ENCODE data around the gene TMEM200C. TPM values are rescaled to one million over a fixed set of nuclear protein-coding genes. Genes with fewer than 3 reads are reported as not detected.

Gene TMEM200C
- total RNA-seq, 1 donor, result under 0.01 TPM

- H3K9me3 ChIP-seq (ENCODE audit: low read depth, low read length), result no peaks in the 10 kb centered on the region
- no peak overlapping the region for H3K4me3 ChIP-seq (ENCODE audit: low read length)
- peaks cover 5% of the 10 kb centered on the region for H3K4me1 ChIP-seq (ENCODE audit: insufficient read depth, low read length)
- peaks cover 40% of the 10 kb centered on the region for H3K27me3 ChIP-seq (ENCODE audit: insufficient read depth, low read length)
These were observed 4.9 kb upstream of the TMEM200C start for GRCh38 chr18:5900262-5900661.

DNA sequence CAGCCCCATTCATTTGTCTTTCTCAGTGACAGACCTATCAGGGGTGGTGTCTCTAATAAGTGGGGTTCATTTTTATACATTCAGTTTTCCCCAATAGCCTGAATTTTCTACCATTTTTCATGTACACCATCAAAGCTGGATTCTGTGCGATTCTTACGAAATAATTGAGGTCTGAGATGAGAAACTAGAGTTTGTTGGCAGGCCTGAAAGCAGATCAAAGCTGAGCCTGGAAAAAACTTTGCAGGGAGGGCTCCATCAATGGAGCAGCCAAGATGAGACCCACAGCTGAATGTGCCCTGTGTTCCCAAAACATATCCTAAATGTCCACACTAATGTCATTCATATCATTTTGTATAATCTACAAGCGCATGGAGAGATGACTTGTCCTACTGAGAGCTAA is 4.5 kb upstream of the TMEM200C start:
- Histone ChIP-seq H3K4me3 (ENCODE audit: low read length) (no peak overlapping the region), H3K27me3 (ENCODE audit: insufficient read depth, low read length) (peaks cover 40% of the 10 kb centered on the region), H3K4me1 (ENCODE audit: insufficient read depth, low read length) (peaks cover 9% of the 10 kb centered on the region), H3K9me3 (ENCODE audit: low read depth, low read length) (no peaks in the 10 kb centered on the region)

GRCh38 chr18:5895876-5896740 is 786 bp upstream of the TMEM200C start:
- Histone ChIP-seq H3K4me1 (ENCODE audit: insufficient read depth, low read length) (peaks cover 9% of the 10 kb centered on the region), H3K4me3 (ENCODE audit: low read length) (no peak overlapping the region), H3K27me3 (ENCODE audit: insufficient read depth, low read length) (peaks cover 71% of the 10 kb centered on the region), H3K9me3 (ENCODE audit: low read depth, low read length) (no peaks in the 10 kb centered on the region)

GRCh38 chr18:5894611-5895298 is 567 bp downstream of the TMEM200C start:
- H3K4me3 ChIP-seq (ENCODE audit: low read length), result no peak overlapping the region
- peaks cover 72% of the 10 kb centered on the region for H3K27me3 ChIP-seq (ENCODE audit: insufficient read depth, low read length)
- H3K9me3 ChIP-seq (ENCODE audit: low read depth, low read length), result no peaks in the 10 kb centered on the region
- H3K4me1 ChIP-seq (ENCODE audit: insufficient read depth, low read length), result peaks cover 9% of the 10 kb centered on the region

- peaks cover 9% of the 10 kb centered on the region for H3K4me1 ChIP-seq (ENCODE audit: insufficient read depth, low read length)
- H3K27me3 ChIP-seq (ENCODE audit: insufficient read depth, low read length), result peaks cover 77% of the 10 kb centered on the region
- H3K9me3 ChIP-seq (ENCODE audit: low read depth, low read length), result no peaks in the 10 kb centered on the region
- H3K4me3 ChIP-seq (ENCODE audit: low read length), result no peak overlapping the region
These were observed 1.2 kb downstream of the TMEM200C start for GRCh38 chr18:5893956-5894610.

GRCh38 chr18:5892823-5893431 is 2.4 kb downstream of the TMEM200C start:
- Histone ChIP-seq H3K9me3 (ENCODE audit: low read depth, low read length) (no peaks in the 10 kb centered on the region), H3K4me3 (ENCODE audit: low read length) (no peak overlapping the region), H3K4me1 (ENCODE audit: insufficient read depth, low read length) (peaks cover 9% of the 10 kb centered on the region), H3K27me3 (ENCODE audit: insufficient read depth, low read length) (peaks cover 80% of the 10 kb centered on the region)

GRCh38 chr18:5891854-5892215 is 3.5 kb downstream of the TMEM200C start:
- Histone ChIP-seq H3K4me3 (ENCODE audit: low read length) (no peak overlapping the region), H3K4me1 (ENCODE audit: insufficient read depth, low read length) (peaks cover 9% of the 10 kb centered on the region), H3K9me3 (ENCODE audit: low read depth, low read length) (no peaks in the 10 kb centered on the region), H3K27me3 (ENCODE audit: insufficient read depth, low read length) (peaks cover 79% of the 10 kb centered on the region)

DNA sequence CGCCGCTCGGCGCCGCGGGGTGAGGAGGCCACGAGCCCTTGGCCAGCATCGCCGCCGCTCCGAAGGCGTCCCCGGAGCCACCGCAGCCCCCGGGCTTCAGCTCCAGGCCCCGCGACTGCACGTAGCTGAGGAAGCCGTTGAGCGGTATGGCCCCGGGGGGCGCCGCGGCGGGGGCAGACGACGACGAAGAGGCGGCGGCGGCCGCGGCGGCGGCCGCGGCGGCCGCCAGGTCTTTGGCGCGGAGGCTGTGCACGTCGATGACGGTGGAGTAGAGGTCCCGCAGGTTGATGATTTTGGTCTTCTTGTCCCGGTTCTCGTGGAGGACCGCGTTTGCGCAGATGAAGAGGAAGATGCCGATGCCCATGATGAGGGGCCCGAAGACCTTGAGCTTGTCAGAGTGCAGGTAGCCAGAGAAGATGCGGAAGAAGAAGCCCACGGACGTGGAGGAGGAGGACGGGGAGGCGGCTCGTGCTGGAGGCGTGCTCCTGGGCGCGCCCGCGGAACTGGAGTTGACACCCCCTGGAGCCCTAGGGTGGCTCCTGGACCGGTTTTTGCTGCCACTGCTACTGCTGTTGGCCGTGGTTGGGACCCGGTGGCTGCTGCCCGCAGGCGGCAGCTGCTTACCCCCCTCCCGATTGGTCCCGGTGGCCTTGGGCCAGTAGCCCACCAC is 4.0 kb downstream of the TMEM200C start:
- H3K9me3 ChIP-seq (ENCODE audit: low read depth, low read length), result no peaks in the 10 kb centered on the region
- peaks cover 74% of the 10 kb centered on the region for H3K27me3 ChIP-seq (ENCODE audit: insufficient read depth, low read length)
- H3K4me3 ChIP-seq (ENCODE audit: low read length), result no peak overlapping the region
- H3K4me1 ChIP-seq (ENCODE audit: insufficient read depth, low read length), result peaks cover 9% of the 10 kb centered on the region

DNA sequence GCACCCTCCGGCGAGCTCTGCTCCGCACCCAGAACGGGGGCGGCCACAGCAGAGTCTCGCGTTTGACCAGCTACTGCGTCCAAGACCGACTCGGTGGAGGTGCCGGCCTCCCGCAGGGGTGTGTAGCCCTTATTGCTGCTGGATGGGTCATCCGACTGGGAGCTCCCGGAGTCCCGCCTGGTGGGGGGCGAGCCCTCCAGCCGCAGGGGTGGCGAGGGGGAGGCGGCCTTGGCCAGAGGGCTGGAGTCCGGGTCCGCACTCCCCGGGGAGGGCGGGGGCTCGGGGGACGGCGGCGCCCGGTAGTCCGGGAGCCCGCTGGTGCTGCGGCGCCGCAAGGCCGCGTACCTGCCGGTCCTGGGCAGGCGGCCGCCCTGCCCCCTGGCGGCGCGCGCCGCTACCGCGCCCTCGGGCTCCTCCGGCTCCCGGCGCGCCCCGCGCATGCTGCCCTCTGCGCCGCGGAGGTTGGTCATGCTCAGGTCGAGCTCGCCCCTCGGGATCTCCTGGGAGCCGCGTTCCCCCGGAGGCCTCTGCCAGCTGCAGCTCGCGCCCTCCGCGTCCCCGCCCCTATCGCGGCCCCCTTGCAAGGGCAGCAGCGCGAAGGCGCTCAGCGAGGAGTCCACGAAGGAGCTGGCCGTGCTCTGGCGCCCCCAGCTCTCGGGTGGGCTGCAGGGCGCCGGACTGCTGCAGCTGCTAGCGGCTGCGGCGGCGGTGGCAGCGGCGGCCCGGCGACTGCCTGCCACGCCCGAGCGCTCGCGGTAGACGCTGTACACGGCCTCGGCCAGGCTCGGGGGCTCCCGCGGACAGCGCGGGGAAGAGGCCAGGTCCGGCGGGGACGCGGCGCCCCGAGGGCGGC is 4.8 kb downstream of the TMEM200C start:
- Histone ChIP-seq H3K4me3 (ENCODE audit: low read length) (no peak overlapping the region), H3K9me3 (ENCODE audit: low read depth, low read length) (no peaks in the 10 kb centered on the region), H3K27me3 (ENCODE audit: insufficient read depth, low read length) (peaks cover 71% of the 10 kb centered on the region), H3K4me1 (ENCODE audit: insufficient read depth, low read length) (peaks cover 4% of the 10 kb centered on the region)

GRCh38 chr18:5885361-5885760 is 10.0 kb downstream of the TMEM200C start:
- Histone ChIP-seq H3K4me1 (ENCODE audit: insufficient read depth, low read length) (no peaks in the 10 kb centered on the region), H3K9me3 (ENCODE audit: low read depth, low read length) (no peaks in the 10 kb centered on the region), H3K4me3 (ENCODE audit: low read length) (no peak overlapping the region), H3K27me3 (ENCODE audit: insufficient read depth, low read length) (peaks cover 47% of the 10 kb centered on the region)

GRCh38 chr18:5884375-5884774 is 10.9 kb downstream of the TMEM200C start:
- no peaks in the 10 kb centered on the region for H3K4me1 ChIP-seq (ENCODE audit: insufficient read depth, low read length)
- H3K4me3 ChIP-seq (ENCODE audit: low read length), result no peak overlapping the region
- no peaks in the 10 kb centered on the region for H3K9me3 ChIP-seq (ENCODE audit: low read depth, low read length)
- peaks cover 38% of the 10 kb centered on the region for H3K27me3 ChIP-seq (ENCODE audit: insufficient read depth, low read length)

DNA sequence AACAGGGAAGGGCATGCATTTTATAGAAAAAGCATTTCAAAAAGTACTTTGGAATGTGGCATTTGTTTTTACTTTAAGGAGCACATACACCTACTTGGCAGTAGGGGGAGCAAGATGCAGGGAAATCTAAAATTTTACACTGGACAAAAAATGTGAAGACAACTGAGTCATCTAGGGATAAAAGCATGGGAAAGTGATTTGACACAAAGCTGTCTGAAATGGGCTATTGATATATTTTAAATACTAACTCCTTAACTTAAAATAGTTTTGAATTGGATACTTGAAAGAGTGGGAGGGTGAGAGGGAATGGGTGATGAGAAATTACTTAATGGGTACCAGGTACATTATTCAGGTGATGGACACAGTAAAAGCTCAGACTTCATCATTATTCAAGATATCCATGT is 15.8 kb downstream of the TMEM200C start:
- no peaks in the 10 kb centered on the region for H3K4me1 ChIP-seq (ENCODE audit: insufficient read depth, low read length)
- peaks cover 4% of the 10 kb centered on the region for H3K27me3 ChIP-seq (ENCODE audit: insufficient read depth, low read length)
- H3K4me3 ChIP-seq (ENCODE audit: low read length), result no peak overlapping the region
- no peaks in the 10 kb centered on the region for H3K9me3 ChIP-seq (ENCODE audit: low read depth, low read length)

- Histone ChIP-seq H3K27me3 (ENCODE audit: insufficient read depth, low read length) (peaks cover 4% of the 10 kb centered on the region), H3K4me3 (ENCODE audit: low read length) (no peak overlapping the region), H3K4me1 (ENCODE audit: insufficient read depth, low read length) (no peaks in the 10 kb centered on the region)
These were observed 18.4 kb downstream of the TMEM200C start for GRCh38 chr18:5876891-5877290.

GRCh38 chr18:5874336-5874735 is 21.0 kb downstream of the TMEM200C start:
- Histone ChIP-seq H3K4me1 (ENCODE audit: insufficient read depth, low read length) (no peaks in the 10 kb centered on the region), H3K9me3 (ENCODE audit: low read depth, low read length) (no peaks in the 10 kb centered on the region), H3K27me3 (ENCODE audit: insufficient read depth, low read length) (no peaks in the 10 kb centered on the region), H3K4me3 (ENCODE audit: low read length) (no peak overlapping the region)

More at GRCh38 chr18:5876891-5877290, 18.4 kb downstream of the TMEM200C start:
- no peaks in the 10 kb centered on the region for H3K9me3 ChIP-seq (ENCODE audit: low read depth, low read length)
